ENCODE results near the gene LGI2.

- no peak for TF ChIP-seq CTCF (conservative IDR thresholded peaks at IDR 0.05 in 1 of 2, IDR thresholded peaks at IDR 0.05 in 1 of 2; ENCODE audit: extremely low read depth in 1 of 2, insufficient read depth in 1 of 2, low read depth in 1 of 2, low read length in 2 of 2)
- no peak for TF ChIP-seq EZH2 (IDR thresholded peaks at IDR 0.05; ENCODE audit: borderline replicate concordance, low read length)
Observed at GRCh38 chr4:25051534-25051933, 20.8 kb upstream of the LGI2 start.
